Peyer's patch (tissue), 4 donors: ENCODE measurements around the gene CRACR2A.

Experiments
- CTCF ChIP-seq, 6 experiments: fragments of 450-650 bp in 4 of 6; fragments of 200-600 bp in 2 of 6; sonication (generic) in 1 of 6; IDR thresholded peaks; one replicate each; pipeline ENCODE4 v1.5.1; 2017 to 2019; ENCODE audit warnings: antibody characterized with exemption in 6 of 6, mild to moderate bottlenecking in 3 of 6, moderate library complexity in 1 of 6
- POLR2A ChIP-seq, 2 donors: fragments of 450-650 bp; IDR thresholded peaks; one replicate each; pipeline ENCODE4 v1.5.1; 2017; ENCODE audit warnings: antibody characterized with exemption in 2 of 2, mild to moderate bottlenecking in 2 of 2, moderate library complexity in 2 of 2

GRCh38 chr12:3730111-3730510 is 22.8 kb downstream of the CRACR2A start:
- TF ChIP-seq CTCF (IDR thresholded peaks at IDR 0.05) = no peak
- TF ChIP-seq POLR2A (IDR thresholded peaks at IDR 0.05) = no peak
